Measurements from ENCODE around the gene ZNHIT1.

Gene ZNHIT1

GRCh38 chr7:101217388-101218235, at the start of gene ZNHIT1, which contains the start of gene PLOD3:
Gene ZNHIT1, plus strand, starts transcription at chr7:101218165. Its CDS starts 31 bp downstream, at chr7:101218196.
Gene PLOD3, minus strand, starts transcription at chr7:101217581. Its CDS starts 307 bp downstream, at chr7:101217274.
- no peak for TF ChIP-seq ZNF8 (CRISPR knock-in tag; IDR thresholded peaks at IDR 0.05)
- TF ChIP-seq TOX (CRISPR knock-in tag; IDR thresholded peaks at IDR 0.05; ENCODE audit: borderline replicate concordance): no peak
- no peak for TF ChIP-seq ZFP30 (CRISPR knock-in tag; IDR thresholded peaks at IDR 0.05)
- no peak for TF ChIP-seq ESRRG (CRISPR knock-in tag; IDR thresholded peaks at IDR 0.05)
- no peak for TF ChIP-seq PATZ1 (CRISPR knock-in tag; IDR thresholded peaks at IDR 0.05; ENCODE audit: borderline replicate concordance)
- TF ChIP-seq, protein P1, sequence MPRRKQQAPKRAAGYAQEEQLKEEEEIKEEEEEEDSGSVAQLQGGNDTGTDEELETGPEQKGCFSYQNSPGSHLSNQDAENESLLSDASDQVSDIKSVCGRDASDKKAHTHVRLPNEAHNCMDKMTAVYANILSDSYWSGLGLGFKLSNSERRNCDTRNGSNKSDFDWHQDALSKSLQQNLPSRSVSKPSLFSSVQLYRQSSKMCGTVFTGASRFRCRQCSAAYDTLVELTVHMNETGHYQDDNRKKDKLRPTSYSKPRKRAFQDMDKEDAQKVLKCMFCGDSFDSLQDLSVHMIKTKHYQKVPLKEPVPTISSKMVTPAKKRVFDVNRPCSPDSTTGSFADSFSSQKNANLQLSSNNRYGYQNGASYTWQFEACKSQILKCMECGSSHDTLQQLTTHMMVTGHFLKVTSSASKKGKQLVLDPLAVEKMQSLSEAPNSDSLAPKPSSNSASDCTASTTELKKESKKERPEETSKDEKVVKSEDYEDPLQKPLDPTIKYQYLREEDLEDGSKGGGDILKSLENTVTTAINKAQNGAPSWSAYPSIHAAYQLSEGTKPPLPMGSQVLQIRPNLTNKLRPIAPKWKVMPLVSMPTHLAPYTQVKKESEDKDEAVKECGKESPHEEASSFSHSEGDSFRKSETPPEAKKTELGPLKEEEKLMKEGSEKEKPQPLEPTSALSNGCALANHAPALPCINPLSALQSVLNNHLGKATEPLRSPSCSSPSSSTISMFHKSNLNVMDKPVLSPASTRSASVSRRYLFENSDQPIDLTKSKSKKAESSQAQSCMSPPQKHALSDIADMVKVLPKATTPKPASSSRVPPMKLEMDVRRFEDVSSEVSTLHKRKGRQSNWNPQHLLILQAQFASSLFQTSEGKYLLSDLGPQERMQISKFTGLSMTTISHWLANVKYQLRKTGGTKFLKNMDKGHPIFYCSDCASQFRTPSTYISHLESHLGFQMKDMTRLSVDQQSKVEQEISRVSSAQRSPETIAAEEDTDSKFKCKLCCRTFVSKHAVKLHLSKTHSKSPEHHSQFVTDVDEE (CRISPR knock-in tag; IDR thresholded peaks at IDR 0.05): peak; percentile 50; the same call in 1 of the 2 replicates
- TF ChIP-seq CSDC2 (CRISPR knock-in tag; IDR thresholded peaks at IDR 0.05): 0 out of 2 replicates have a peak, but pooled peaks have one; percentile 53
- no peak for TF ChIP-seq ZNF70 (CRISPR knock-in tag; IDR thresholded peaks at IDR 0.05)
- peak; percentile 33; the same call in 1 of the 2 replicates for TF ChIP-seq TCF4 (CRISPR knock-in tag; IDR thresholded peaks at IDR 0.05; ENCODE audit: borderline replicate concordance)
- no peak for TF ChIP-seq OSR1 (CRISPR knock-in tag; IDR thresholded peaks at IDR 0.05)
- TF ChIP-seq SNAI2 (CRISPR knock-in tag; IDR thresholded peaks at IDR 0.05): no peak
- no peak for TF ChIP-seq ZNF565 (CRISPR knock-in tag; conservative IDR thresholded peaks at IDR 0.05; ENCODE audit: low read depth)
- TF ChIP-seq ARNTL (CRISPR knock-in tag; IDR thresholded peaks at IDR 0.05; ENCODE audit: borderline replicate concordance, low read depth): no peak
- 0 out of 2 replicates have a peak, but pooled peaks have one; percentile 70 for TF ChIP-seq GLIS3 (CRISPR knock-in tag; IDR thresholded peaks at IDR 0.05)
- TF ChIP-seq ZFP3 (CRISPR knock-in tag; IDR thresholded peaks at IDR 0.05): peak; percentile 93
- TF ChIP-seq POU6F1 (CRISPR knock-in tag; IDR thresholded peaks at IDR 0.05; ENCODE audit: borderline replicate concordance, low read depth): no peak
- no peak for TF ChIP-seq BACH2 (CRISPR knock-in tag; IDR thresholded peaks at IDR 0.05; ENCODE audit: borderline replicate concordance)
- no peak for TF ChIP-seq RARB (CRISPR knock-in tag; IDR thresholded peaks at IDR 0.05)
- no peak for TF ChIP-seq ISL1 (CRISPR knock-in tag; IDR thresholded peaks at IDR 0.05)
- ATAC-seq: peak; percentile 91

DNA sequence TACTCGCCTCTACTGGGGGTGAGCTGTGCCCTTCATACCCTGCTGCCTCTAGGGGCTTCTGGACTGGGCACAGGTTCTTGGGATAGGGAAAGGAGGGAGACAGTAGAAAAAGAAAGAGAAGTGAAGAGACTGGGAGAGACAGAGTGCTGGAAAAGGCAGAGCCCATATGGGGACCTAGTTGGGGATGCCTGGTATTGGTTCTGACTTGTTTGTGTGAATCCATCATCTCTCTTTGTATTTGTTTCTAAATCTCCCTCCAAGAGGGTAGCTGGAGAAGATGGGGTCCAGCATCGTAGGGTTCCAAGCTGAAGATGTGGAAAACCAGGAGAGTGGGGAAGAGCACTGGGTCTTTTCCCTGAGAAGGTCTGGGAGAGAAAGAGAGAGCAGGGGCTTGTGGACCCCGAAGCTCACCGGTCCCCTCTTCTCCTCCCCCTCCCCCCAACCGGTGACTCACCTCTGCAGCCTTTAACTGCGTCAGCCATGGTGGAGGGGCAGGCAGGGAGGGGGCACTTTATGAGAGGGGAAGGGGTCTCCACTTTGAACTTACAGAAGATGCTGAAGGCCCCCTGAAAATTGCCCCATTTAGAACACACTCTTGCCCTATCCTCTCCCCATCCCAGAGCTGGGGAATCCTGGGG, 49.4 kb upstream of the ZNHIT1 start:
- TF ChIP-seq PATZ1 (CRISPR knock-in tag; IDR thresholded peaks at IDR 0.05; ENCODE audit: borderline replicate concordance) (0 out of 2 replicates have a peak, but pooled peaks have one; percentile 59), ISL1 (CRISPR knock-in tag; IDR thresholded peaks at IDR 0.05) (no peak), POU6F1 (CRISPR knock-in tag; IDR thresholded peaks at IDR 0.05; ENCODE audit: borderline replicate concordance, low read depth) (no peak)
- ATAC-seq: no peak; the same call in 2 of the 3 replicates
